ENCODE data around the gene PDXP. TPM values are rescaled to one million over a fixed set of nuclear protein-coding genes. Genes with fewer than 3 reads are reported as not detected.
A peak's percentile ranks its signal among the peaks of the same experiment; 100 is the strongest.

PDXP gene
- total RNA-seq, 1 experiment from 2014 or later, result 17.6 TPM

GRCh38 chr22:37633625-37634416 lies 24.7 kb upstream of the PDXP start:
- Histone ChIP-seq H3K4me3 (ENCODE audit: low read depth in 2 of 2, low read length in 2 of 2) (no peak overlapping the region), H3K4me1 (ENCODE audit: control insufficient read depth, insufficient read depth, low read length) (peaks cover 19% of the 10 kb centered on the region), H3K27ac (ENCODE audit: low read length) (0 out of 2 replicates have a peak overlapping the region, but pooled peaks have one; percentile 39), H3K9me3 (ENCODE audit: control insufficient read depth, insufficient read depth, low read depth, low read length) (no peaks in the 10 kb centered on the region), H3K36me3 (ENCODE audit: control insufficient read depth, insufficient read depth, low read length) (no peaks in the 10 kb centered on the region), H3K27me3 (ENCODE audit: control insufficient read depth, insufficient read depth, low read length) (no peaks in the 10 kb centered on the region)
- no TSS peak for BruUV-seq (replicated peaks)
- in situ Hi-C loops (cut with HindIII; ENCODE audit: low pct_unique_long_range_greater_than_20kb, low sequenced_read_pairs) (no loop called here), intact Hi-C loops (cut with micrococcal nuclease; ENCODE audit: unreplicated experiment) (no loop called here)
- ChIA-PET POLR2A (no interaction called here), CTCF (interaction anchor here (0.6 to 1.1 kb wide), 2 partner anchors 10 to 51 kb away, joined by 3 read pairs; no protein-coding TSS in a partner anchor)
- DNase-seq (ENCODE audit: low read depth, low spot score) (no peak), ATAC-seq (peak; percentile 42)
- TF ChIP-seq, protein P1, sequence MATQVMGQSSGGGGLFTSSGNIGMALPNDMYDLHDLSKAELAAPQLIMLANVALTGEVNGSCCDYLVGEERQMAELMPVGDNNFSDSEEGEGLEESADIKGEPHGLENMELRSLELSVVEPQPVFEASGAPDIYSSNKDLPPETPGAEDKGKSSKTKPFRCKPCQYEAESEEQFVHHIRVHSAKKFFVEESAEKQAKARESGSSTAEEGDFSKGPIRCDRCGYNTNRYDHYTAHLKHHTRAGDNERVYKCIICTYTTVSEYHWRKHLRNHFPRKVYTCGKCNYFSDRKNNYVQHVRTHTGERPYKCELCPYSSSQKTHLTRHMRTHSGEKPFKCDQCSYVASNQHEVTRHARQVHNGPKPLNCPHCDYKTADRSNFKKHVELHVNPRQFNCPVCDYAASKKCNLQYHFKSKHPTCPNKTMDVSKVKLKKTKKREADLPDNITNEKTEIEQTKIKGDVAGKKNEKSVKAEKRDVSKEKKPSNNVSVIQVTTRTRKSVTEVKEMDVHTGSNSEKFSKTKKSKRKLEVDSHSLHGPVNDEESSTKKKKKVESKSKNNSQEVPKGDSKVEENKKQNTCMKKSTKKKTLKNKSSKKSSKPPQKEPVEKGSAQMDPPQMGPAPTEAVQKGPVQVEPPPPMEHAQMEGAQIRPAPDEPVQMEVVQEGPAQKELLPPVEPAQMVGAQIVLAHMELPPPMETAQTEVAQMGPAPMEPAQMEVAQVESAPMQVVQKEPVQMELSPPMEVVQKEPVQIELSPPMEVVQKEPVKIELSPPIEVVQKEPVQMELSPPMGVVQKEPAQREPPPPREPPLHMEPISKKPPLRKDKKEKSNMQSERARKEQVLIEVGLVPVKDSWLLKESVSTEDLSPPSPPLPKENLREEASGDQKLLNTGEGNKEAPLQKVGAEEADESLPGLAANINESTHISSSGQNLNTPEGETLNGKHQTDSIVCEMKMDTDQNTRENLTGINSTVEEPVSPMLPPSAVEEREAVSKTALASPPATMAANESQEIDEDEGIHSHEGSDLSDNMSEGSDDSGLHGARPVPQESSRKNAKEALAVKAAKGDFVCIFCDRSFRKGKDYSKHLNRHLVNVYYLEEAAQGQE (IDR thresholded peaks at IDR 0.05; ENCODE audit: insufficient read depth in 1 of 2, low read depth in 2 of 2, low read length in 1 of 2), result no peak

GRCh38 chr22:37634417-37634924 lies 24.1 kb upstream of the PDXP start:
- no peak overlapping the region for H3K4me3 ChIP-seq (ENCODE audit: low read depth in 2 of 2, low read length in 2 of 2)
- H3K27ac ChIP-seq (ENCODE audit: low read length), result 0 out of 2 replicates have a peak overlapping the region, but pooled peaks have one; percentile 23
- in situ Hi-C loops (cut with HindIII; ENCODE audit: low pct_unique_long_range_greater_than_20kb, low sequenced_read_pairs) (no loop called here), intact Hi-C loops (cut with micrococcal nuclease; ENCODE audit: unreplicated experiment) (no loop called here)
- ChIA-PET CTCF (interaction anchor here (0.6 to 1.1 kb wide), 3 partner anchors 9 to 51 kb away, joined by 3 read pairs; no protein-coding TSS in a partner anchor), POLR2A (no interaction called here)
- peaks cover 19% of the 10 kb centered on the region for H3K4me1 ChIP-seq (ENCODE audit: control insufficient read depth, insufficient read depth, low read length)
- no peak for TF ChIP-seq TCF7L2 (IDR thresholded peaks at IDR 0.05; ENCODE audit: low read depth, low read length)
- no peak for TF ChIP-seq SIN3A (IDR thresholded peaks at IDR 0.05; ENCODE audit: borderline replicate concordance, insufficient read depth, low read depth, low read length)
- TF ChIP-seq, protein P2, sequence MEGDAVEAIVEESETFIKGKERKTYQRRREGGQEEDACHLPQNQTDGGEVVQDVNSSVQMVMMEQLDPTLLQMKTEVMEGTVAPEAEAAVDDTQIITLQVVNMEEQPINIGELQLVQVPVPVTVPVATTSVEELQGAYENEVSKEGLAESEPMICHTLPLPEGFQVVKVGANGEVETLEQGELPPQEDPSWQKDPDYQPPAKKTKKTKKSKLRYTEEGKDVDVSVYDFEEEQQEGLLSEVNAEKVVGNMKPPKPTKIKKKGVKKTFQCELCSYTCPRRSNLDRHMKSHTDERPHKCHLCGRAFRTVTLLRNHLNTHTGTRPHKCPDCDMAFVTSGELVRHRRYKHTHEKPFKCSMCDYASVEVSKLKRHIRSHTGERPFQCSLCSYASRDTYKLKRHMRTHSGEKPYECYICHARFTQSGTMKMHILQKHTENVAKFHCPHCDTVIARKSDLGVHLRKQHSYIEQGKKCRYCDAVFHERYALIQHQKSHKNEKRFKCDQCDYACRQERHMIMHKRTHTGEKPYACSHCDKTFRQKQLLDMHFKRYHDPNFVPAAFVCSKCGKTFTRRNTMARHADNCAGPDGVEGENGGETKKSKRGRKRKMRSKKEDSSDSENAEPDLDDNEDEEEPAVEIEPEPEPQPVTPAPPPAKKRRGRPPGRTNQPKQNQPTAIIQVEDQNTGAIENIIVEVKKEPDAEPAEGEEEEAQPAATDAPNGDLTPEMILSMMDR (IDR thresholded peaks at IDR 0.05), result peak; percentile 37; the same call in 1 of the 2 replicates
- no peak for TF ChIP-seq POLR2AphosphoS5 (IDR thresholded peaks at IDR 0.05; ENCODE audit: low read depth, low read length)
- no peaks in the 10 kb centered on the region for H3K9me3 ChIP-seq (ENCODE audit: control insufficient read depth, insufficient read depth, low read depth, low read length)
- no peak for DNase-seq (ENCODE audit: low read depth, low spot score)
- no peaks in the 10 kb centered on the region for H3K36me3 ChIP-seq (ENCODE audit: control insufficient read depth, insufficient read depth, low read length)
- ATAC-seq, result no peak
- BruUV-seq (replicated peaks), result no TSS peak
- H3K27me3 ChIP-seq (ENCODE audit: control insufficient read depth, insufficient read depth, low read length), result no peaks in the 10 kb centered on the region

- no peak for ATAC-seq
- BruUV-seq (replicated peaks), result no TSS peak
Observed at GRCh38 chr22:37635157-37635556, 23.4 kb upstream of the PDXP start.

More at GRCh38 chr22:37635157-37635556, 23.4 kb upstream of the PDXP start:
- intact Hi-C loops (cut with micrococcal nuclease; ENCODE audit: unreplicated experiment) (no loop called here), in situ Hi-C loops (cut with HindIII; ENCODE audit: low pct_unique_long_range_greater_than_20kb, low sequenced_read_pairs) (no loop called here)
- Histone ChIP-seq H3K36me3 (ENCODE audit: control insufficient read depth, insufficient read depth, low read length) (no peaks in the 10 kb centered on the region), H3K4me3 (ENCODE audit: low read depth in 2 of 2, low read length in 2 of 2) (no peak overlapping the region), H3K9me3 (ENCODE audit: control insufficient read depth, insufficient read depth, low read depth, low read length) (no peaks in the 10 kb centered on the region), H3K27ac (ENCODE audit: low read length) (no peak overlapping the region), H3K4me1 (ENCODE audit: control insufficient read depth, insufficient read depth, low read length) (peaks cover 19% of the 10 kb centered on the region), H3K27me3 (ENCODE audit: control insufficient read depth, insufficient read depth, low read length) (no peaks in the 10 kb centered on the region)
- TF ChIP-seq, protein P1 (IDR thresholded peaks at IDR 0.05; ENCODE audit: insufficient read depth in 1 of 2, low read depth in 2 of 2, low read length in 1 of 2), result no peak
- TF ChIP-seq SIN3A (IDR thresholded peaks at IDR 0.05; ENCODE audit: borderline replicate concordance, insufficient read depth, low read depth, low read length), result no peak
- TF ChIP-seq, protein P2 (IDR thresholded peaks at IDR 0.05), result no peak
- no peak for TF ChIP-seq POLR2AphosphoS5 (IDR thresholded peaks at IDR 0.05; ENCODE audit: low read depth, low read length)
- no peak for TF ChIP-seq TCF7L2 (IDR thresholded peaks at IDR 0.05; ENCODE audit: low read depth, low read length)
- ChIA-PET CTCF (no interaction called here), POLR2A (no interaction called here)
- no peak for DNase-seq (ENCODE audit: low read depth, low spot score)

Measured in Panc1 (cell line).